GM12878 (cell line): Measurements from ENCODE around the gene TOMM20L. TPM values are rescaled to one million over a fixed set of nuclear protein-coding genes. Genes with fewer than 3 reads are reported as not detected.

Experiments
- BCL11A ChIP-seq: IDR thresholded peaks from 2 replicates; pipeline ENCODE4 v1.6.1; 2011; ENCODE audit warnings: low read depth, low read length
- BRCA1 ChIP-seq: IDR thresholded peaks from 2 replicates; pipeline ENCODE4 v1.6.1; 2011; ENCODE audit warnings: low read depth, low read length, improper control_type of control experiment
- CHD4 ChIP-seq: fragments of 200-600 bp; sonication (generic); IDR thresholded peaks from 2 replicates; pipeline ENCODE4 v1.6.1; 2016; ENCODE audit warnings: mild to moderate bottlenecking
- EGR1 ChIP-seq, 2 experiments: IDR thresholded peaks; 1 replicate in 1 of 2; 2 replicates in 1 of 2; pipeline ENCODE4 v1.6.1; 2011 to 2012; ENCODE audit warnings: low read depth in 2 of 2, low read length in 2 of 2, borderline replicate concordance in 1 of 2, mild to moderate bottlenecking in 1 of 2, moderate library complexity in 1 of 2
- EP300 ChIP-seq, 2 experiments: fragments of 150-350 bp in 1 of 2; IDR thresholded peaks; 2 replicates each; pipeline ENCODE4 v1.6.1; 2011 to 2012; ENCODE audit warnings: low read depth in 2 of 2, low read length in 2 of 2, borderline replicate concordance in 1 of 2, improper control_type of control experiment in 1 of 2, inconsistent platforms in 1 of 2; ENCODE audit not compliant: control insufficient read depth in 1 of 2
- ETV6 ChIP-seq, 2 experiments: fragments of 450-650 bp in 1 of 2; IDR thresholded peaks in 1 of 2; conservative IDR thresholded peaks in 1 of 2; 2 replicates each; pipeline ENCODE4 v1.6.1; 2014; ENCODE audit warnings: antibody characterized with exemption in 1 of 2, borderline replicate concordance in 1 of 2, low read depth in 1 of 2, mild to moderate bottlenecking in 1 of 2, moderate library complexity in 1 of 2
- FOS ChIP-seq: IDR thresholded peaks from 3 replicates; pipeline ENCODE4 v1.6.1; 2011; ENCODE audit warnings: borderline replicate concordance; ENCODE audit not compliant: insufficient read length; ENCODE audit errors: extremely low read depth
- GATAD2B ChIP-seq: fragments of 450-650 bp; conservative IDR thresholded peaks from 2 replicates; pipeline ENCODE4 v1.6.1; 2017; ENCODE audit warnings: low read depth, mild to moderate bottlenecking, moderate library complexity
- HDAC2 ChIP-seq: fragments of 200-600 bp; sonication (generic); IDR thresholded peaks from 2 replicates; pipeline ENCODE4 v1.6.1; 2017
- IKZF1 ChIP-seq: fragments of 450-650 bp; conservative IDR thresholded peaks from 2 replicates; pipeline ENCODE4 v1.6.1; 2017; ENCODE audit warnings: antibody characterized with exemption, mild to moderate bottlenecking
- JUNB ChIP-seq: IDR thresholded peaks from 2 replicates; pipeline ENCODE4 v1.6.1; 2016; ENCODE audit warnings: antibody characterized with exemption, mild to moderate bottlenecking
- JUND ChIP-seq: IDR thresholded peaks from 2 replicates; pipeline ENCODE4 v1.6.1; 2012; ENCODE audit warnings: low read depth, mild to moderate bottlenecking, low read length, improper control_type of control experiment, moderate library complexity
- MYC ChIP-seq: IDR thresholded peaks from 2 replicates; pipeline ENCODE4 v1.6.1; 2011; ENCODE audit warnings: mild to moderate bottlenecking, low read length, moderate library complexity, inconsistent platforms; ENCODE audit not compliant: insufficient read depth, insufficient replicate concordance, insufficient read length, severe bottlenecking
- RAD51 ChIP-seq: fragments of 450-650 bp; IDR thresholded peaks from 2 replicates; pipeline ENCODE4 v1.6.1; 2016; ENCODE audit warnings: moderate library complexity, mild to moderate bottlenecking, inconsistent platforms
- RB1 ChIP-seq: fragments of 450-650 bp; formaldehyde crosslinking; IDR thresholded peaks from 2 replicates; pipeline ENCODE4 v1.6.1; 2017; ENCODE audit warnings: mild to moderate bottlenecking, borderline replicate concordance
- RCOR1 ChIP-seq: conservative IDR thresholded peaks from 2 replicates; pipeline ENCODE4 v1.6.1; 2012; ENCODE audit warnings: low read depth, low read length, improper control_type of control experiment
- SIX5 ChIP-seq: IDR thresholded peaks from 2 replicates; pipeline ENCODE4 v1.6.1; 2011; ENCODE audit warnings: mild to moderate bottlenecking, low read depth, low read length, moderate library complexity; ENCODE audit not compliant: severe bottlenecking
- SMARCA5 ChIP-seq: fragments of 450-650 bp; IDR thresholded peaks from 2 replicates; pipeline ENCODE4 v1.6.1; 2017; ENCODE audit warnings: mild to moderate bottlenecking
- SRF ChIP-seq, 2 experiments: IDR thresholded peaks; 2 replicates each; pipeline ENCODE4 v1.6.1; 2011; ENCODE audit warnings: low read depth in 2 of 2, low read length in 2 of 2, mild to moderate bottlenecking in 1 of 2, moderate library complexity in 1 of 2
- TARDBP ChIP-seq: IDR thresholded peaks from 2 replicates; pipeline ENCODE4 v1.6.1; 2016; ENCODE audit warnings: borderline replicate concordance
- TCF7 ChIP-seq: IDR thresholded peaks from 2 replicates; pipeline ENCODE4 v1.6.1; 2014; ENCODE audit warnings: antibody characterized with exemption, borderline replicate concordance
- YY1 ChIP-seq: IDR thresholded peaks from 2 replicates; pipeline ENCODE4 v1.6.1; 2011; ENCODE audit warnings: low read depth, mild to moderate bottlenecking, low read length
- ZBED1 ChIP-seq: IDR thresholded peaks from 2 replicates; pipeline ENCODE4 v1.6.1; 2016; ENCODE audit warnings: borderline replicate concordance
- ZNF24 ChIP-seq: fragments of 450-650 bp; IDR thresholded peaks from 2 replicates; pipeline ENCODE4 v1.6.1; 2017; ENCODE audit warnings: antibody characterized with exemption, mild to moderate bottlenecking
- polyA plus RNA-seq, 11 experiments: library from polyadenylated mRNA; depleted of rRNA in 4 of 11; unstranded in 6 of 11; stranded (reverse) in 5 of 11; fragments of >200 nt; fragmentation: Nextera tagmentation in 4 of 11; fragmentation: Illumina TruSeq in 1 of 11; extraction: Ambion mirVana in 4 of 11; extraction: Trizol in 1 of 11; gene quantifications; 1 replicate in 1 of 11; 2 replicates in 10 of 11; pipeline versions ENCODE4 v1.2.1 to v1.2.3, GENCODE V29; 2011 to 2016; ENCODE audit warnings: inconsistent platforms in 2 of 11, missing spikeins in 2 of 11, low read depth in 1 of 11
- total RNA-seq, 4 experiments: library from RNA; depleted of rRNA in 3 of 4; stranded (reverse); fragments of >200 nt in 3 of 4; fragmentation: Illumina TruSeq in 1 of 4; extraction: Trizol in 1 of 4; gene quantifications; 2 replicates each; pipeline versions ENCODE4 v1.2.1 to v1.2.3, GENCODE V29; 2013 to 2021
- TF ChIP-seq, protein P1 (sequence below): fragments of 450-650 bp; IDR thresholded peaks from 2 replicates; pipeline ENCODE4 v1.6.1; 2017; ENCODE audit warnings: mild to moderate bottlenecking
- TF ChIP-seq, protein P2 (sequence below): IDR thresholded peaks from 2 replicates; pipeline ENCODE4 v1.6.1; 2012; ENCODE audit warnings: low read depth, low read length, improper control_type of control experiment
- TF ChIP-seq, protein P3 (sequence below): fragments of 150-350 bp; IDR thresholded peaks from 2 replicates; pipeline ENCODE4 v1.6.1; 2014; ENCODE audit warnings: mild to moderate bottlenecking, low read depth, low read length

The TOMM20L gene
- total and polyA plus RNA-seq, 10 of the 15 experiments (the other 5 are each of a cell fraction or from before 2014, with no cell fraction given): 0.28 TPM; not detected in 9

- TF ChIP-seq, protein P1, sequence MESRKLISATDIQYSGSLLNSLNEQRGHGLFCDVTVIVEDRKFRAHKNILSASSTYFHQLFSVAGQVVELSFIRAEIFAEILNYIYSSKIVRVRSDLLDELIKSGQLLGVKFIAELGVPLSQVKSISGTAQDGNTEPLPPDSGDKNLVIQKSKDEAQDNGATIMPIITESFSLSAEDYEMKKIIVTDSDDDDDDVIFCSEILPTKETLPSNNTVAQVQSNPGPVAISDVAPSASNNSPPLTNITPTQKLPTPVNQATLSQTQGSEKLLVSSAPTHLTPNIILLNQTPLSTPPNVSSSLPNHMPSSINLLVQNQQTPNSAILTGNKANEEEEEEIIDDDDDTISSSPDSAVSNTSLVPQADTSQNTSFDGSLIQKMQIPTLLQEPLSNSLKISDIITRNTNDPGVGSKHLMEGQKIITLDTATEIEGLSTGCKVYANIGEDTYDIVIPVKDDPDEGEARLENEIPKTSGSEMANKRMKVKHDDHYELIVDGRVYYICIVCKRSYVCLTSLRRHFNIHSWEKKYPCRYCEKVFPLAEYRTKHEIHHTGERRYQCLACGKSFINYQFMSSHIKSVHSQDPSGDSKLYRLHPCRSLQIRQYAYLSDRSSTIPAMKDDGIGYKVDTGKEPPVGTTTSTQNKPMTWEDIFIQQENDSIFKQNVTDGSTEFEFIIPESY: no peak
- TF ChIP-seq CHD4 (no peak), JUND (no peak), ZNF24 (0 out of 2 replicates have a peak, but pooled peaks have one; percentile 15), GATAD2B (peak; percentile 87; the same call in 1 of the 2 replicates), JUNB (no peak), TARDBP (0 out of 2 replicates have a peak, but pooled peaks have one; percentile 42), BRCA1 (no peak), EP300 (IDR thresholded peaks at IDR 0.05; ENCODE audit: borderline replicate concordance in 1 of 2, control insufficient read depth in 1 of 2, low read depth in 2 of 2, low read length in 2 of 2) (no peak), FOS (no peak), RAD51 (no peak), HDAC2 (no peak), SMARCA5 (peak; percentile 94), RB1 (peak; percentile 72; the same call in 1 of the 2 replicates), MYC (no peak), SRF (IDR thresholded peaks at IDR 0.05; ENCODE audit: low read depth in 2 of 2, low read length in 2 of 2) (no peak), EGR1 (IDR thresholded peaks at IDR 0.05; ENCODE audit: borderline replicate concordance in 1 of 2, low read depth in 2 of 2, low read length in 2 of 2) (no peak), RCOR1 (no peak), ZBED1 (no peak), YY1 (peak; percentile 74), ETV6 (conservative IDR thresholded peaks at IDR 0.05 in 1 of 2, IDR thresholded peaks at IDR 0.05 in 1 of 2; ENCODE audit: borderline replicate concordance in 1 of 2, low read depth in 1 of 2) (no peak), BCL11A (no peak), SIX5 (no peak), TCF7 (no peak), IKZF1 (peak; percentile 65)
- TF ChIP-seq, protein P2, sequence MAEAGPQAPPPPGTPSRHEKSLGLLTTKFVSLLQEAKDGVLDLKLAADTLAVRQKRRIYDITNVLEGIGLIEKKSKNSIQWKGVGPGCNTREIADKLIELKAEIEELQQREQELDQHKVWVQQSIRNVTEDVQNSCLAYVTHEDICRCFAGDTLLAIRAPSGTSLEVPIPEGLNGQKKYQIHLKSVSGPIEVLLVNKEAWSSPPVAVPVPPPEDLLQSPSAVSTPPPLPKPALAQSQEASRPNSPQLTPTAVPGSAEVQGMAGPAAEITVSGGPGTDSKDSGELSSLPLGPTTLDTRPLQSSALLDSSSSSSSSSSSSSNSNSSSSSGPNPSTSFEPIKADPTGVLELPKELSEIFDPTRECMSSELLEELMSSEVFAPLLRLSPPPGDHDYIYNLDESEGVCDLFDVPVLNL: no peak
- TF ChIP-seq, protein P3, sequence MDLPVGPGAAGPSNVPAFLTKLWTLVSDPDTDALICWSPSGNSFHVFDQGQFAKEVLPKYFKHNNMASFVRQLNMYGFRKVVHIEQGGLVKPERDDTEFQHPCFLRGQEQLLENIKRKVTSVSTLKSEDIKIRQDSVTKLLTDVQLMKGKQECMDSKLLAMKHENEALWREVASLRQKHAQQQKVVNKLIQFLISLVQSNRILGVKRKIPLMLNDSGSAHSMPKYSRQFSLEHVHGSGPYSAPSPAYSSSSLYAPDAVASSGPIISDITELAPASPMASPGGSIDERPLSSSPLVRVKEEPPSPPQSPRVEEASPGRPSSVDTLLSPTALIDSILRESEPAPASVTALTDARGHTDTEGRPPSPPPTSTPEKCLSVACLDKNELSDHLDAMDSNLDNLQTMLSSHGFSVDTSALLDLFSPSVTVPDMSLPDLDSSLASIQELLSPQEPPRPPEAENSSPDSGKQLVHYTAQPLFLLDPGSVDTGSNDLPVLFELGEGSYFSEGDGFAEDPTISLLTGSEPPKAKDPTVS: no peak
Measured at GRCh38 chr14:58395812-58396788, at the start of gene TOMM20L (continued).
